ENCODE results near the gene MYH8.

DNA sequence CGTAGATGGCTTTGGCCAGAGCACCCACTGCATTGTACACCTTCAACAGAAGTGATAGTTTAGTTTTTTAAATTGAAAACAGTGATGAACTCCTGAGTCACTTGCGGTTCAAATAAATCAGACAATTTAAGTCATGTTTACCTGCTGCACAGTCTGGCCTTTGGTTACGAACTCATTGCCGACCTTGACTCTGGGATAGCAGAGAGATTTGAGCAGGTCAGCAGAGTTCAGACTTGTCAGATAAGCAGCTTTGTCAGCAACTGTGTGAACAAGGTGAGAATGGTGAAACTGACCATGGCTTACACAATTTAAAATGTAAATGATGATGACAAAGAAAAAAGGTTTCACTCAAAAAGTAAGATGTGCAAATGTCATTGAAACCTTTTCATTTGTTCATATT lies 38.3 kb upstream of the MYH8 start:
- no peak for TF ChIP-seq POLR2AphosphoS5 (IDR thresholded peaks at IDR 0.05)
- TF ChIP-seq POLR2A (IDR thresholded peaks at IDR 0.05; ENCODE audit: low read depth): no peak
- TF ChIP-seq, protein P1, sequence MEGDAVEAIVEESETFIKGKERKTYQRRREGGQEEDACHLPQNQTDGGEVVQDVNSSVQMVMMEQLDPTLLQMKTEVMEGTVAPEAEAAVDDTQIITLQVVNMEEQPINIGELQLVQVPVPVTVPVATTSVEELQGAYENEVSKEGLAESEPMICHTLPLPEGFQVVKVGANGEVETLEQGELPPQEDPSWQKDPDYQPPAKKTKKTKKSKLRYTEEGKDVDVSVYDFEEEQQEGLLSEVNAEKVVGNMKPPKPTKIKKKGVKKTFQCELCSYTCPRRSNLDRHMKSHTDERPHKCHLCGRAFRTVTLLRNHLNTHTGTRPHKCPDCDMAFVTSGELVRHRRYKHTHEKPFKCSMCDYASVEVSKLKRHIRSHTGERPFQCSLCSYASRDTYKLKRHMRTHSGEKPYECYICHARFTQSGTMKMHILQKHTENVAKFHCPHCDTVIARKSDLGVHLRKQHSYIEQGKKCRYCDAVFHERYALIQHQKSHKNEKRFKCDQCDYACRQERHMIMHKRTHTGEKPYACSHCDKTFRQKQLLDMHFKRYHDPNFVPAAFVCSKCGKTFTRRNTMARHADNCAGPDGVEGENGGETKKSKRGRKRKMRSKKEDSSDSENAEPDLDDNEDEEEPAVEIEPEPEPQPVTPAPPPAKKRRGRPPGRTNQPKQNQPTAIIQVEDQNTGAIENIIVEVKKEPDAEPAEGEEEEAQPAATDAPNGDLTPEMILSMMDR (IDR thresholded peaks at IDR 0.05): no peak
